ENCODE results near the gene CAT. TPM values are rescaled to one million over a fixed set of nuclear protein-coding genes. Genes with fewer than 3 reads are reported as not detected.

The CAT gene
- total RNA-seq, 1 donor from 2014 or later, result 29.2 TPM

DNA sequence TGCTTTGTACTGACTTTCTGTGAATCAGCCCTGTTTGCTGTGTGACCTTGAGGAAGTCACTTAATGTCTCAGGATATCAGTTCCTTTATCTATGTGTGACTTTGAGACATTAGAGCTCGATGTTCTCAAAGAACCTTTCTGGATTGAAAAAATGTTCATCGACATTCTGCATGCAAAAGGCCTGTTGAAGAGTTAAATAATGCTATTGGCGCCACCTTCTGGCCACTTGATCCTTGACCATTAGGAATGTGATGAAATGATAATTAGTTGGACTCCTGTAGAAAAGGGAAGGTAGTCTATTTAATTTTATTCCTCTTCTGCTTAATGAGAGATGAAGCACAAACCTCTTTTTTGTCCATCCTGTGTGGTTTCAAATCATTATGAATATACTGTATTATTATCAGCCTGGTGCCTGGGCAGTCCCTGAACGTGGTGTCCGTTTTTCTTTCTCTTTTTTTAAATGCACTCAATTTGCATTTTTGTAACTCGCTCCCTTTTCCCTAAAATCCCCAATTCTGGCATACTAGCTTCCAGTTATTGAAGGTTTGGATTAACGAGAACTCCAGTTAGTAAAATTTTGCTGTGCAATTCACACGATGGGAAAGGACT lies 54.2 kb downstream of the CAT start:
- H3K27ac Mint-ChIP-seq, result no peak overlapping the region
- DNase-seq (ENCODE audit: low spot score in 2 of 2, unreplicated experiment in 2 of 2), result peak in 1 of 2 experiments; percentile 52
- no peak overlapping the region for H3K4me3 Mint-ChIP-seq
- H3K4me1 Mint-ChIP-seq, result no peaks in the 10 kb centered on the region
- TF ChIP-seq, protein P1, sequence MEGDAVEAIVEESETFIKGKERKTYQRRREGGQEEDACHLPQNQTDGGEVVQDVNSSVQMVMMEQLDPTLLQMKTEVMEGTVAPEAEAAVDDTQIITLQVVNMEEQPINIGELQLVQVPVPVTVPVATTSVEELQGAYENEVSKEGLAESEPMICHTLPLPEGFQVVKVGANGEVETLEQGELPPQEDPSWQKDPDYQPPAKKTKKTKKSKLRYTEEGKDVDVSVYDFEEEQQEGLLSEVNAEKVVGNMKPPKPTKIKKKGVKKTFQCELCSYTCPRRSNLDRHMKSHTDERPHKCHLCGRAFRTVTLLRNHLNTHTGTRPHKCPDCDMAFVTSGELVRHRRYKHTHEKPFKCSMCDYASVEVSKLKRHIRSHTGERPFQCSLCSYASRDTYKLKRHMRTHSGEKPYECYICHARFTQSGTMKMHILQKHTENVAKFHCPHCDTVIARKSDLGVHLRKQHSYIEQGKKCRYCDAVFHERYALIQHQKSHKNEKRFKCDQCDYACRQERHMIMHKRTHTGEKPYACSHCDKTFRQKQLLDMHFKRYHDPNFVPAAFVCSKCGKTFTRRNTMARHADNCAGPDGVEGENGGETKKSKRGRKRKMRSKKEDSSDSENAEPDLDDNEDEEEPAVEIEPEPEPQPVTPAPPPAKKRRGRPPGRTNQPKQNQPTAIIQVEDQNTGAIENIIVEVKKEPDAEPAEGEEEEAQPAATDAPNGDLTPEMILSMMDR (IDR thresholded peaks at IDR 0.05; ENCODE audit: unreplicated experiment), result peak; percentile 73
- no peaks in the 10 kb centered on the region for H3K9me3 Mint-ChIP-seq
- H3K36me3 Mint-ChIP-seq, result no peaks in the 10 kb centered on the region
- peaks cover 3% of the 10 kb centered on the region for H3K27me3 Mint-ChIP-seq (ENCODE audit: low read depth)

DNA sequence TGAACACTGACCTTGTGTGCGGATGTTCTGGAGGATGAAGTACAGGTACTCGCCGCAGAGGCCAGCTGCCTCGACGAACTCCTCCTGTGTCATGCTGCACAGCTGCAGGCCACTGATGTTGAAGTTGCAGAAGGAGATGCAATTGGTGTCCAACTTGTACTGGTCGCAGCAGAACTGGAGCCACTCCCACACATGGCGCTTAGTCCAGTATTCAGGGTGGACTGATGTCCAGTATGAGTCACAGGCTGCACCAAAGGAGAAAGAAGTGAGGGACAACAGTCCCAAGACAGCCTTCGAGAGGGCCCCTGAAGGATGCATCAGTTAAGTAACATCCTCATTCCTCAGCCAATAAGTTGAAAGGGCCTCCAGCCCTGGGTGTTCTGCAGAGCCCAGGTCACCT lies 54.7 kb downstream of the CAT start:
- Mint-ChIP-seq H3K27ac (no peak overlapping the region), H3K4me1 (no peaks in the 10 kb centered on the region), H3K27me3 (ENCODE audit: low read depth) (peaks cover 3% of the 10 kb centered on the region), H3K4me3 (no peak overlapping the region), H3K9me3 (no peaks in the 10 kb centered on the region), H3K36me3 (no peaks in the 10 kb centered on the region)
- DNase-seq (ENCODE audit: low spot score in 2 of 2, unreplicated experiment in 2 of 2), result no peak
- TF ChIP-seq, protein P1 (IDR thresholded peaks at IDR 0.05; ENCODE audit: unreplicated experiment), result no peak

DNA sequence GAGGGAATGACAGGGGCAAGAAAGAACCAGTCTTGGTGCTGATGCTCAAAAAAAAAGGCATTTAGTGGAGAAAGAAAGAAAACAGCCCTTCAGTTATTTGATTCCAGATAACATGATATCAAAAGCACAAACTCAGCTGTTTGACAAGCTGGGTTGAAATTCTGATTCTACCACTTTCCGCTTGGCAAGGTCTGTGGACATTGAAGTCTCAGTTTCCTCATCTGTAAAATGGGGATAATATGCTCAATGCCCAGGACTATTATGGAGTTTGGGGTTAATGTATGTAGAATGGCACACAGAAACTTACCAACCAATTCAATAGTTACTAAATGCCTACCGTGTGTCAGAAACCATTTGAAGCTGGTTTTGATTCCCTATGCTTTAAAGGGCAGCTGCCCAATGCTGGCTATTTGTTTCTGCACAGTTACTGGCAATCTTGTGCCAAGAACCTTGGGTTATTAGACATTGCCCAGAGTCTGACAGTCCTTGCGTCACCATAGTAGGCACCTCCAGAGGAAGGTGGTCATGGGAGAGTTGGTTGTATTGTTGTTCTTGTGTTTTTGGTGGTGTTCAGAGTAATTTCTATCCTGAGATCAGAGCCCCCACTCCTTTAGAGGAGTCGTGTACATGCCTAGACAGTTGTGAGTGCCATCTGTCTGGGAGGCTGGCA lies 55.3 kb downstream of the CAT start:
- H3K4me1 Mint-ChIP-seq, result no peaks in the 10 kb centered on the region
- H3K36me3 Mint-ChIP-seq, result no peaks in the 10 kb centered on the region
- peaks cover 3% of the 10 kb centered on the region for H3K27me3 Mint-ChIP-seq (ENCODE audit: low read depth)
- H3K4me3 Mint-ChIP-seq, result no peak overlapping the region
- H3K27ac Mint-ChIP-seq, result no peak overlapping the region
- TF ChIP-seq, protein P1 (IDR thresholded peaks at IDR 0.05; ENCODE audit: unreplicated experiment), result no peak
- DNase-seq (ENCODE audit: low spot score in 2 of 2, unreplicated experiment in 2 of 2), result no peak
- no peaks in the 10 kb centered on the region for H3K9me3 Mint-ChIP-seq

DNA sequence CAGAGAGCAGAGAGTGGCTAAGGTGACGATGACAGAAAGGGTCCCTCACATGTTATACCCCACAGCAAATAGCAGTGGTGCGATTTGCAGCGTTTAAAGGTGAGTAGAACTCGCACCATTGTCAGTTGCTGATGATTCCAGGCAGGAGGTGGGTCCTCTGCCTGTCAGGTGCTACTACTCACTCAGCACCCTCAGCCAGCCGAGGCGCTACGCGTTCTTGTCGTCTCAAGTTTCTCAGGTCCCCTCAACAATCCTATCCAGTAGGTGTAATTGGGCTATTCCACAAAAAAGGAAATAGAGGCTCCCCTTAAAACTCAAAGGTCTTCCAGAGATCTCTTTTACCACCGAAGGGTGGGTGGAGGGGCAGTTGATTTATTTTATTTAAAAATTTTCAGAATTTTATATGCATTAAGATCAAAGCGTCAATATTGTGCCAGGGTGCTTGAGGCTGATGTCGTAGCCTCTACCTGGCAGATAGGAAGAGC lies 56.5 kb downstream of the CAT start:
- no peaks in the 10 kb centered on the region for H3K9me3 Mint-ChIP-seq
- peaks cover 6% of the 10 kb centered on the region for H3K4me1 Mint-ChIP-seq
- no peak overlapping the region for H3K4me3 Mint-ChIP-seq
- TF ChIP-seq, protein P1 (IDR thresholded peaks at IDR 0.05; ENCODE audit: unreplicated experiment), result no peak
- DNase-seq (ENCODE audit: low spot score in 2 of 2, unreplicated experiment in 2 of 2), result no peak
- H3K27ac Mint-ChIP-seq, result no peak overlapping the region
- H3K27me3 Mint-ChIP-seq (ENCODE audit: low read depth), result peaks cover 3% of the 10 kb centered on the region
- no peaks in the 10 kb centered on the region for H3K36me3 Mint-ChIP-seq

DNA sequence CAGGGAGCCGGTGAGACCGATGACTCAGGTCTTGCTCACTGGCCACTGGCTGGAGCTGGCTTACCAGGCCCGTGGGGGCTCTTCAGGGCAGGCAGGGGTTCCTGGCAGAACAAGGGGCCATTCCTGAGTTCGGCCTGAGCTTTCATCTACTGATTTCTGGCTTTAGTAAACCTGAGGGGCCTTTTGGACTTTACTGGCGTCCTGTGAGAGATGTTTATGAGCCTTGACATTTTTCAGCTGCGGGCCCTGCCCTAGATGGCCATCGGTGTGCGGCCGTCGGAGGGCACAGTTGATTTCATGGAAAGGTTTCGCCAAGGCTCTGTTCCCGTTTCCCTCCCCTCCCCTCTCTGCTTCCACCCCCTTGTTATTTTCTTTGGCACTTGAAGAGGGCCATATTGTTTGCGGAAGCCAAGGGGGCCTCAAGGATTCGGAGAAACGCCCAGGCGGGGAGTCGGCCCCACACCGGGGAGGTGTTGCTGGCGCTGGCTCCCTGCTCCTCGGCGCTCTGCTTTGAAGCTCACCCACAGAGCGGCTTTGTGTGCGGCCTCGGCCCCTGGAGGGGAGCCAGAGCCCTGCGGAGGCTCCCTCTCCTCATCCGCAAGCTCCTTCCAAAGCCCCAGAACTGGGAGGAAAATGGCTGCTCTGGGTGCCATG lies 57.1 kb downstream of the CAT start:
- H3K9me3 Mint-ChIP-seq, result no peaks in the 10 kb centered on the region
- DNase-seq (ENCODE audit: low spot score in 2 of 2, unreplicated experiment in 2 of 2), result no peak
- no peak overlapping the region for H3K4me3 Mint-ChIP-seq
- no peaks in the 10 kb centered on the region for H3K36me3 Mint-ChIP-seq
- TF ChIP-seq, protein P1 (IDR thresholded peaks at IDR 0.05; ENCODE audit: unreplicated experiment), result no peak
- H3K4me1 Mint-ChIP-seq, result peaks cover 6% of the 10 kb centered on the region
- H3K27ac Mint-ChIP-seq, result no peak overlapping the region
- peaks cover 3% of the 10 kb centered on the region for H3K27me3 Mint-ChIP-seq (ENCODE audit: low read depth)
